GM12891 (cell line): ENCODE results near the gene BLID.

Experiments
- PAX5 ChIP-seq: IDR thresholded peaks from 2 replicates; pipeline ENCODE4 v1.6.1; 2011; ENCODE audit warnings: low read length, moderate library complexity, mild to moderate bottlenecking; ENCODE audit not compliant: insufficient read depth, severe bottlenecking
- POLR2A ChIP-seq: IDR thresholded peaks from 2 replicates; pipeline ENCODE4 v1.6.1; 2011; ENCODE audit warnings: low read depth, low read length, control low read depth
- POLR2AphosphoS5 ChIP-seq: IDR thresholded peaks from 2 replicates; pipeline ENCODE4 v1.6.1; 2011; ENCODE audit warnings: low read depth, low read length, control low read depth
- SPI1 ChIP-seq: IDR thresholded peaks from 2 replicates; pipeline ENCODE4 v1.6.1; 2011; ENCODE audit warnings: low read depth, low read length, control low read depth
- TAF1 ChIP-seq: IDR thresholded peaks from 2 replicates; pipeline ENCODE4 v1.6.1; 2011; ENCODE audit warnings: low read depth, low read length, control low read depth

- no peak for TF ChIP-seq POLR2A
- TF ChIP-seq POLR2AphosphoS5: no peak
- no peak for TF ChIP-seq TAF1
- TF ChIP-seq PAX5: no peak
- no peak for TF ChIP-seq SPI1
These were observed 13.6 kb downstream of the BLID start for GRCh38 chr11:122102426-122102825.
